GM06990 (cell line): ENCODE data around the gene SIDT2.

Experiments used
- DNase-seq: peaks from one replicate; pipeline ENCODE4 v3.0.0-alpha.2; 2011; ENCODE audit not compliant: insufficient read length; ENCODE audit errors: extremely low read depth
- H3K27me3 ChIP-seq: replicated peaks from 2 replicates; pipeline ENCODE4 v1.6.0; 2011; ENCODE audit warnings: low read length; ENCODE audit not compliant: control insufficient read depth, insufficient read depth
- H3K36me3 ChIP-seq: 2 replicates; pipeline ENCODE4 v1.5.1; 2011; ENCODE audit warnings: low read length; ENCODE audit not compliant: control insufficient read depth, insufficient read depth
- H3K4me3 ChIP-seq: replicated peaks from 2 replicates; pipeline ENCODE4 v1.5.1; 2011; ENCODE audit warnings: low read depth, mild to moderate bottlenecking, control low read depth, low read length
- CTCF ChIP-seq: IDR thresholded peaks from 2 replicates; pipeline ENCODE4 v1.5.1; 2011; ENCODE audit warnings: low read length, control low read depth, mild to moderate bottlenecking, inconsistent platforms; ENCODE audit not compliant: insufficient read depth, poor library complexity, severe bottlenecking

SIDT2 gene

GRCh38 chr11:117143871-117144476 is 34.6 kb upstream of the SIDT2 start, which contains the start of gene PAFAH1B2:
Gene PAFAH1B2 (plus strand): TSS chr11:117144287. CDS start chr11:117152448, 8,161 bp downstream.
- peak within 1 kb of the TSS; percentile 94 for H3K4me3 ChIP-seq
- TF ChIP-seq CTCF = no peak
- H3K36me3 ChIP-seq = peaks cover 2% of the 10 kb centered on the region
- peak; percentile 94 for DNase-seq
- no peaks in the 10 kb centered on the region for H3K27me3 ChIP-seq

GRCh38 chr11:117144477-117145392 is 33.8 kb upstream of the SIDT2 start:
- DNase-seq = peak; percentile 71
- H3K27me3 ChIP-seq = no peaks in the 10 kb centered on the region
- H3K36me3 ChIP-seq = peaks cover 3% of the 10 kb centered on the region
- peak overlapping the region; percentile 94 for H3K4me3 ChIP-seq
- no peak for TF ChIP-seq CTCF

- Histone ChIP-seq H3K36me3 (peaks cover 3% of the 10 kb centered on the region), H3K4me3 (peak overlapping the region; percentile 94), H3K27me3 (no peaks in the 10 kb centered on the region)
- no peak for TF ChIP-seq CTCF
- no peak for DNase-seq
Observed at GRCh38 chr11:117145393-117145761, 33.2 kb upstream of the SIDT2 start.

- H3K36me3 ChIP-seq = peaks cover 3% of the 10 kb centered on the region
- H3K27me3 ChIP-seq = no peaks in the 10 kb centered on the region
- H3K4me3 ChIP-seq = no peak overlapping the region
- no peak for TF ChIP-seq CTCF
- no peak for DNase-seq
Observed at GRCh38 chr11:117146521-117146920, 32.0 kb upstream of the SIDT2 start.

GRCh38 chr11:117152066-117152465 is 26.5 kb upstream of the SIDT2 start:
- no peak for DNase-seq
- Histone ChIP-seq H3K4me3 (no peak overlapping the region), H3K36me3 (peaks cover 1% of the 10 kb centered on the region), H3K27me3 (no peaks in the 10 kb centered on the region)
- no peak for TF ChIP-seq CTCF
